Subcutaneous abdominal adipose tissue (tissue), 5 donors: Measurements from ENCODE around the gene HSFY2.
"Not testable (repeated sequence)": the region's sequence is repeated elsewhere in the genome, so short reads cannot be mapped to it uniquely, and the experiment has no call there.

ENCODE experiments used
- H3K27ac ChIP-seq: one replicate; pipeline ENCODE4 v1.7.0; 2013; ENCODE audit warnings: low read depth, mild to moderate bottlenecking, inconsistent platforms, low read length, moderate library complexity
- H3K27me3 ChIP-seq, 5 donors: one replicate each; pipeline ENCODE4 v1.7.0; 2013; ENCODE audit warnings: low read length in 5 of 5, inconsistent platforms in 1 of 5; ENCODE audit not compliant: control insufficient read depth in 5 of 5, insufficient read depth in 4 of 5
- H3K36me3 ChIP-seq, 5 donors: one replicate each; pipeline ENCODE4 v1.7.0; 2013; ENCODE audit warnings: low read length in 5 of 5; ENCODE audit not compliant: control insufficient read depth in 5 of 5, insufficient read depth in 5 of 5
- H3K4me1 ChIP-seq, 5 donors: one replicate each; pipeline ENCODE4 v1.7.0; 2013; ENCODE audit warnings: low read length in 5 of 5, mild to moderate bottlenecking in 3 of 5, moderate library complexity in 1 of 5; ENCODE audit not compliant: control insufficient read depth in 5 of 5, insufficient read depth in 5 of 5
- H3K4me3 ChIP-seq, 5 donors: one replicate each; pipeline ENCODE4 v1.7.0; 2013; ENCODE audit warnings: low read length in 5 of 5, low read depth in 1 of 5
- H3K9ac ChIP-seq, 5 donors: one replicate each; pipeline ENCODE4 v1.7.0; 2013; ENCODE audit warnings: low read length in 5 of 5, mild to moderate bottlenecking in 4 of 5, moderate library complexity in 3 of 5
- H3K9me3 ChIP-seq, 5 donors: one replicate each; pipeline ENCODE4 v1.7.0; 2013; ENCODE audit warnings: low read length in 5 of 5; ENCODE audit not compliant: control insufficient read depth in 5 of 5
- donor health status: healthy.
- donor health status: healthy.
- donor health status: healthy.
- donor health status: healthy.
- donor health status: healthy.

Gene HSFY2, protein sequence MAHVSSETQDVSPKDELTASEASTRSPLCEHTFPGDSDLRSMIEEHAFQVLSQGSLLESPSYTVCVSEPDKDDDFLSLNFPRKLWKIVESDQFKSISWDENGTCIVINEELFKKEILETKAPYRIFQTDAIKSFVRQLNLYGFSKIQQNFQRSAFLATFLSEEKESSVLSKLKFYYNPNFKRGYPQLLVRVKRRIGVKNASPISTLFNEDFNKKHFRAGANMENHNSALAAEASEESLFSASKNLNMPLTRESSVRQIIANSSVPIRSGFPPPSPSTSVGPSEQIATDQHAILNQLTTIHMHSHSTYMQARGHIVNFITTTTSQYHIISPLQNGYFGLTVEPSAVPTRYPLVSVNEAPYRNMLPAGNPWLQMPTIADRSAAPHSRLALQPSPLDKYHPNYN

DNA sequence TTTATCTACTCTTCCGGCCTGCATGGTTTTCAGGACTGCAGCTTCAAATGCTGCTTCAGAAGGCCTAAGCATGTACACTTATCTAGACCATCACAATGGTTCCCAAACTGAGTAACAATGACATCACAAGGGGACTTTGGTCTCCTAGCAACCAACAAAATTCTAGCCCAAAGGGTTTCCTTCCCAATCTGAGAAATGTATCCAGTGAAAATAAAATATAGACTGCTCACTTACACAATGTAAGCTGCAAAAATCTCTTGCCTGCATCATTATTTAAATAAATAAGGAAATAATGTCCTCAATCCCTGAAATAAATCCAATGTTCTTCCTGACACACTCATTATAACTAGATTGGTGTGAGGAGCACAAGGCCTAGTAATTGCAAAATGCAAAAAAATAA is at the start of gene HSFY2:
Gene HSFY2 (minus strand): TSS at position 101 of the 400 bp plus-strand sequence. CDS start 117 bp downstream, outside the sequence.
- not testable (repeated sequence) for H3K9ac ChIP-seq, H3K27ac ChIP-seq, H3K9me3 ChIP-seq, H3K4me3 ChIP-seq, H3K36me3 ChIP-seq, H3K4me1 ChIP-seq, H3K27me3 ChIP-seq

GRCh38 chrY:18815751-18816150 is 42.2 kb upstream of the HSFY2 start:
- H3K9ac ChIP-seq, H3K9me3 ChIP-seq, H3K4me3 ChIP-seq, H3K27ac ChIP-seq, H3K27me3 ChIP-seq, H3K36me3 ChIP-seq, H3K4me1 ChIP-seq: not testable (repeated sequence)

- not testable (repeated sequence) for H3K27ac ChIP-seq, H3K9ac ChIP-seq, H3K27me3 ChIP-seq, H3K36me3 ChIP-seq, H3K9me3 ChIP-seq, H3K4me1 ChIP-seq, H3K4me3 ChIP-seq
Observed at GRCh38 chrY:18788757-18789406, 15.3 kb upstream of the HSFY2 start.

DNA sequence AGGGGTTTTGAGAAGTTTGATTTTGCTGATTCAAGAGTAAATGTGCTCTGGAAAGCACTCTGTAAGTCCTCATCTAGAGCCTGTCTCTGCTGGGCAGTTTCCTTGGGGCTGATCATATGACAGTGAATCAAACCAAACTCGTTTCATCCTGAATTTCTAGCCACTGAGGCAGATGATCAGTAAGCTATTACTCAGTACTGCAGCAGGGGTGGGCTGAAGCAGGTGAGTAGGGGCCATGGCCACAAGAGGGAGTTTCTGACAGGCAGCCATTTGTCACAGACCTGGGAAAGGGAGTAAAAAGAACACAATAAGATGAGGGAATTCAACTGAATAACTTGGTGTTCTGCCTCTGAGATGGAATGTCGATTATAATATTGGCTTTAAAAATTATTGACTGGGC is 19.5 kb downstream of the HSFY2 start:
- H3K36me3 ChIP-seq, H3K4me1 ChIP-seq, H3K27me3 ChIP-seq, H3K4me3 ChIP-seq, H3K9ac ChIP-seq, H3K27ac ChIP-seq, H3K9me3 ChIP-seq: not testable (repeated sequence)

GRCh38 chrY:18753133-18753815 is 20.3 kb downstream of the HSFY2 start:
- H3K9me3 ChIP-seq, H3K4me1 ChIP-seq, H3K9ac ChIP-seq, H3K27ac ChIP-seq, H3K4me3 ChIP-seq, H3K36me3 ChIP-seq, H3K27me3 ChIP-seq: not testable (repeated sequence)

DNA sequence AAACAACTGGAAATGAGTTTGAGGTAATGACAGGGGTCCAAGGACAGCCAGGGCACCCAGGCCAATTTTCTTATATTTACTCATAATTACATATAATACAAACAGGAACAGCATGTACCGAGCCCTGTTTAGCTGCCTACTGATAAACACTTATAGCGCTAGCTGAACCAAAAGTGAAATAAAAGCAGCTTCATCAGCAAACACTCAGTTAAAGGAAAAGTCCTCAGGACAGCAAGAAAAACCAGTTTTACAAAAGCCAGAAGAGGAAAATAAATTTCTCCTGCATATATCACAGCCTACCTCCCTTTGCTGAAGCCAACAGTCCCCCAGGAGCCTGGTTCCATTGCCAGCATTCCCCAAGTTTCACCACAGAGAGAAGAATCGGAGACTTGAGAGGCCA is 49.8 kb downstream of the HSFY2 start:
- H3K27ac ChIP-seq, H3K36me3 ChIP-seq, H3K4me3 ChIP-seq, H3K9me3 ChIP-seq, H3K27me3 ChIP-seq, H3K9ac ChIP-seq, H3K4me1 ChIP-seq: not testable (repeated sequence)
